Ishikawa (cell line): ENCODE results near the gene ARHGEF7.

Experiments used
- EP300 ChIP-seq: IDR thresholded peaks from 2 replicates; pipeline ENCODE4 v1.6.1; 2012; ENCODE audit warnings: borderline replicate concordance
- RAD21 ChIP-seq: IDR thresholded peaks from 2 replicates; pipeline ENCODE4 v1.6.1; 2012; ENCODE audit warnings: low read depth
- TAF1 ChIP-seq: IDR thresholded peaks from 2 replicates; pipeline ENCODE4 v1.6.1; 2012; ENCODE audit warnings: low read depth, mild to moderate bottlenecking
- TCF12 ChIP-seq: IDR thresholded peaks from 2 replicates; pipeline ENCODE4 v1.6.1; 2012; ENCODE audit warnings: low read depth
- TF ChIP-seq, protein P1 (sequence below): IDR thresholded peaks from 2 replicates; pipeline ENCODE4 v1.6.1; 2012; ENCODE audit warnings: low read depth, mild to moderate bottlenecking
- TF ChIP-seq, protein P2 (sequence below): IDR thresholded peaks from 2 replicates; pipeline ENCODE4 v1.6.1; 2012

DNA sequence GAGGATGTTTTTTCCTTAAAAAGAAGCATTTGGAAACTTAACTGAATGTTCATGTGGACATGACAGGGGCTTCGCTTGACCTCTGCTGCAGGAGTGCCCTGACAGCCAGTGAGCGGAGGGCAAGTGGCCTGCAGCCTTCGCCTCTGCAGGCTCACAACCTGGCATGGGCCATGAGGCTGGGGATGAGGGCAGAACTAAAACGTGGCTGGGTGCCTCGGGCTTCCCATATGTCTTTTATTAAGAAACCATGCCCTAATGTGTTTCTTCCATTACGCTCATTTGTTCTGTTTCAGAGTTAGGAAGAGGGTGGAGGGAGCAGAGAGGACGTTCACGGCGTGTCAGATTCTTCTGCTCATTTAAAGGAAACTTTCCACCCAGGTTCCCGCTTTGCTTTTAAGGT is 2.9 kb downstream of the ARHGEF7 start:
- TF ChIP-seq, protein P1, sequence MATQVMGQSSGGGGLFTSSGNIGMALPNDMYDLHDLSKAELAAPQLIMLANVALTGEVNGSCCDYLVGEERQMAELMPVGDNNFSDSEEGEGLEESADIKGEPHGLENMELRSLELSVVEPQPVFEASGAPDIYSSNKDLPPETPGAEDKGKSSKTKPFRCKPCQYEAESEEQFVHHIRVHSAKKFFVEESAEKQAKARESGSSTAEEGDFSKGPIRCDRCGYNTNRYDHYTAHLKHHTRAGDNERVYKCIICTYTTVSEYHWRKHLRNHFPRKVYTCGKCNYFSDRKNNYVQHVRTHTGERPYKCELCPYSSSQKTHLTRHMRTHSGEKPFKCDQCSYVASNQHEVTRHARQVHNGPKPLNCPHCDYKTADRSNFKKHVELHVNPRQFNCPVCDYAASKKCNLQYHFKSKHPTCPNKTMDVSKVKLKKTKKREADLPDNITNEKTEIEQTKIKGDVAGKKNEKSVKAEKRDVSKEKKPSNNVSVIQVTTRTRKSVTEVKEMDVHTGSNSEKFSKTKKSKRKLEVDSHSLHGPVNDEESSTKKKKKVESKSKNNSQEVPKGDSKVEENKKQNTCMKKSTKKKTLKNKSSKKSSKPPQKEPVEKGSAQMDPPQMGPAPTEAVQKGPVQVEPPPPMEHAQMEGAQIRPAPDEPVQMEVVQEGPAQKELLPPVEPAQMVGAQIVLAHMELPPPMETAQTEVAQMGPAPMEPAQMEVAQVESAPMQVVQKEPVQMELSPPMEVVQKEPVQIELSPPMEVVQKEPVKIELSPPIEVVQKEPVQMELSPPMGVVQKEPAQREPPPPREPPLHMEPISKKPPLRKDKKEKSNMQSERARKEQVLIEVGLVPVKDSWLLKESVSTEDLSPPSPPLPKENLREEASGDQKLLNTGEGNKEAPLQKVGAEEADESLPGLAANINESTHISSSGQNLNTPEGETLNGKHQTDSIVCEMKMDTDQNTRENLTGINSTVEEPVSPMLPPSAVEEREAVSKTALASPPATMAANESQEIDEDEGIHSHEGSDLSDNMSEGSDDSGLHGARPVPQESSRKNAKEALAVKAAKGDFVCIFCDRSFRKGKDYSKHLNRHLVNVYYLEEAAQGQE = no peak
- TF ChIP-seq TCF12 (no peak), TAF1 (no peak), EP300 (no peak), RAD21 (no peak)
- TF ChIP-seq, protein P2, sequence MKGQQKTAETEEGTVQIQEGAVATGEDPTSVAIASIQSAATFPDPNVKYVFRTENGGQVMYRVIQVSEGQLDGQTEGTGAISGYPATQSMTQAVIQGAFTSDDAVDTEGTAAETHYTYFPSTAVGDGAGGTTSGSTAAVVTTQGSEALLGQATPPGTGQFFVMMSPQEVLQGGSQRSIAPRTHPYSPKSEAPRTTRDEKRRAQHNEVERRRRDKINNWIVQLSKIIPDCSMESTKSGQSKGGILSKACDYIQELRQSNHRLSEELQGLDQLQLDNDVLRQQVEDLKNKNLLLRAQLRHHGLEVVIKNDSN = no peak
